HG02759 (cell line): ENCODE results near the gene KRTAP13-2.

Experiments used
- ATAC-seq: cut with Tn5 transposase; IDR thresholded peaks from one replicate; pipeline ENCODE4 v1.9.1; 2021; ENCODE audit warnings: mild to moderate bottlenecking, moderate library complexity; ENCODE audit not compliant: unreplicated experiment

KRTAP13-2 gene, protein sequence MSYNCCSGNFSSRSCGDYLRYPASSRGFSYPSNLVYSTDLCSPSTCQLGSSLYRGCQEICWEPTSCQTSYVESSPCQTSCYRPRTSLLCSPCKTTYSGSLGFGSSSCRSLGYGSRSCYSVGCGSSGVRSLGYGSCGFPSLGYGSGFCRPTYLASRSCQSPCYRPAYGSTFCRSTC

GRCh38 chr21:30372139-30372770 lies at the start of gene KRTAP13-2:
Gene KRTAP13-2, minus strand, starts transcription at chr21:30372271. Its CDS starts 58 bp downstream, at chr21:30372213.
- no peak for ATAC-seq

GRCh38 chr21:30415993-30416392 lies 43.9 kb upstream of the KRTAP13-2 start:
- no peak for ATAC-seq

GRCh38 chr21:30408782-30409494 lies 36.9 kb upstream of the KRTAP13-2 start:
- no peak for ATAC-seq

DNA sequence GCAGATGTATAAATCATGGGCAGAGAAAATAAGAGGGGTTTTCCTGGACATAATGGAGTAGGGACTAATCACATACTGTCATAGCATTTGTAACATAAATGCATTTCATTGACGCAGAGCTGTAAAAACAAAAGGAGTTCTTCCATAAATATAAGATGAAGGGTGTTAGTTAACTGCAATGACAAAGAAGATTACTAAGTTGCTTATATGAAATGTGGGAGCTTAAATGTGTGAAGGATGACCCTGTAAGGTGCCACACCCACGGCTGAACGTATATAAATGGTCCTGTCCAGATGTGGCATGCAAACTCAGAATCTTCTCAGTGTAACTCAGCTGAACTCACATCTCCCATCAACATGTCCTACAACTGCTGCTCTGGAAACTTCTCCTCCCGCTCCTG lies 23.7 kb upstream of the KRTAP13-2 start, which contains the start of gene KRTAP13-1:
KRTAP13-1 (plus strand) TSS at position 301 of the 400 bp plus-strand sequence; CDS start at position 357, 56 bp downstream.
- no peak for ATAC-seq

GRCh38 chr21:30391492-30392025 lies 19.5 kb upstream of the KRTAP13-2 start:
- no peak for ATAC-seq

DNA sequence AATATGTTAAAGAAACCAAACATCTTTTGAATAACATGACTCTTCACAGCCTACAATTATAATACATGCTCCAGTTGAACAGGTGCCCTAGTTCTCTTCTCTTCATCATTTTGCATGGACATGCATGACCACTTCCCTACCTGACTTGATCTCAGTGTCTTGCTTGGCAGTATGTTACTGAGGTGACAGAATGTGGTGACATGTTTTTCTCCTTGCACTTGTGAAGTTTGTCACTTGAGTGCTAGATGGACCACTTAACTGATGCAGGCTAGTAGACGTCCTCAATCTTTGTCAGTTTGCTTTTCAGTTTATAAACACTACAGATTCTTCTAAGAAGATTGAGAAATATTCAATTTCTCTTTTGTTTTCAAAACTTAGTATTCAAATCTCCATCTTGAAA lies 10.1 kb upstream of the KRTAP13-2 start:
- ATAC-seq: no peak

DNA sequence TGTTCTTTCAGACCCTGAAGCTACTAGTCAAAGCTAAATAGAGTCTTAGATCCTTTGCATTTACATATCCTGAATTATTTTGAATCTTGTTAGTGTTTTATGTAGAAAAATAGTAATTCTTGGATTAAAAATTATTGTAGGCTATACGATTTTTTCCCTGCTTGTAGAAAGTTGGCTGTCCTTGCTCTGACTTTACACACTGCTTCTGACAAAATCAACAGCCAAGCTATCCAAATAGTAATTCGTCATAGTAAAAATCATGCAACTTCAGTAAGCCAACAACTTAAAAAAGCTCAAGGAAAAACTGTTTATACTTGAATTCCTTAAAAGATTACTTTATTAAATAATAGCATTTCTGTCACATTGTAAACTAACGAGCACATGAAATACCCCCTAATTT lies 16.2 kb downstream of the KRTAP13-2 start:
- no peak for ATAC-seq

DNA sequence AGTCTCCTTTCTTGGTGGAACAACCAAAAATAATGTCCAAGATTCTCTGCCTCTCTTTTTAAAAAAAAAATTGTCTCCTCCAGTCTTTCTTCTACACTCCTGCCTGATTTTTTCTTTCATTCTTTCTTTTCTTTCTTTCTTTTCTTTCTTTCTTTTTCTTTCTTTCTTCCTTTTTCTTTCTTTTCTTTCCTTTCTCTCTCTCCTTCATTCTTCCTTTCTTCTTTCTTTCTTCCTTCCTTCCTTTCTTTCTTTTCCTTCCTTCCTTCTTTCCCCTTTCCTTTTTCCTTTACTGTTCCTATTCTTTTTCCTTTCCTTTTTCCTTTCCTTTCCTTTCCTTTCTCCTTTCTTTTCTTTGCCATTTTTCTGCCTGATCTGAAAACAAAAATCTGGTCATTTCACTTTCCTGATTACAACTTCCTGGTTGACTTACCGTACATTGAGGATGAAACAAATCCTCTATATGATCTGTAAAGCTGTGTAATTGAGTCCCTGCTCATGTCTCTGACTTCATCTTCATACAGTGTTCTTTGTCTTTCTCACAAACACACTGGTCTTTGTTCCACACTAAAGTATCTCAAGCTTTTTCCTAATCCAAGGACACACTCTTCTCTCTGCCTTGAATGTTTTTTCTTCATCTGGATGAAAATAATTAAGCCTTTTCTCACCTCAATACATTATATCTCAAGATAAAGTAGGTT lies 17.6 kb downstream of the KRTAP13-2 start:
- no peak for ATAC-seq

DNA sequence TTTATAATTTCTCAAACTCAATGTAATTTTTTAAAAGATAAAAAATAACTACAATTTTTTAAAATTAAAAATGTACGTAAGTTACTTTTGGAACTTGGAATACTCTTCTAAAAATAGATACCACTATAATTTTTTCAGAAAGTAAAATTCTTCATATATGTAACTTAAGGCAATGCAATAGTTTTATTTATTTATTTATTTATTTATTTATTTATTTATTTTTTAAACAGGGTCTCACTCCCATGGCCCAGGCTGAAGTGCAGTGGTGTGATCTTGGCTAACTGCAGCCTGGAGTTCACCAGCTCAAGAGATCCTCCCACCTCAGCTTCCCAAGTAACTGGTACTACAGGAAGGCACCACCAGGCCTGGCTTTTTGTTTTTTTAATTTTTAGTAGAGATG lies 20.5 kb downstream of the KRTAP13-2 start:
- no peak for ATAC-seq

DNA sequence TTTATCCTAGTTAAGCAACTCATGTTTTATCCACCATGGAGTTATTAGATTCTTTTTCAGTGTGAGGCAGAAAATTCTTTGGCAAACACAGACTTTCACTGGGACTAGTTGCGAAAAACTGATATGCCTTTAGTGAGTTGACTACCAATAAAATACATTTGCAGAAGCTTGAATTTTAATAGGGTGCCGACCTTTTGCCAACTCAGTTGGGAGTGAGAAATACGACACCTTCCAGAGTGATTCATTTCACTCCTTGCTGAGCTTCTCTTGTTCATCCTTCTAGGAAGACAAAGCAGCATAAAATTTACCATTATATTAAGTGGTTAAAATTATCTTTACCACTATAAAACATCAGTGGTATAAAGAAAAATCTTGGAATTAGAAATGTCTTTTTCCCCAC lies 22.5 kb downstream of the KRTAP13-2 start:
- no peak for ATAC-seq

- ATAC-seq: no peak
Measured at GRCh38 chr21:30348506-30348905, 23.6 kb downstream of the KRTAP13-2 start, which contains the start of gene KRTAP23-1. Gene KRTAP23-1, minus strand, starts transcription at chr21:30348606. Its CDS starts 0 bp downstream, at chr21:30348606.

DNA sequence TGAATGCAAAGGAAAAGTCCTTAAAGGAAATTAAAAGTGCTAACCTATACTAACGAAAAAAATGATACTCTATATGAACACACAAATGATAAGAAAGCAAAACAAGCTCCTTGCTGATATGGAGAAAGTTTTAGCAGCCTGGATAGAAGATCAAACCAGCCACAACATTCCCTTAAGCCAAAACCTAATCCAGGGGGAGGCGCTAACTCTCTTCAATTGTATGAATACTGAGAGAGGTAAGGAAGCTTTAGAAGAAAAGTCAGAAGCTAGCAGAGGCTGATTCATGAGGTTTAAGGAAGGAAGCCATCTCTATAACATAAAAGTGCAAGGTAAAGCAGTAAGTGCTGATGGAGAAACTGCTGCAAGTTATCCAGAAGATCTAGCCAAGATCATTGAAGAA lies 27.1 kb downstream of the KRTAP13-2 start:
- ATAC-seq: no peak

- ATAC-seq: no peak
Measured at GRCh38 chr21:30340714-30341573, 31.1 kb downstream of the KRTAP13-2 start.

- no peak for ATAC-seq
Measured at GRCh38 chr21:30338717-30339116, 33.4 kb downstream of the KRTAP13-2 start.

DNA sequence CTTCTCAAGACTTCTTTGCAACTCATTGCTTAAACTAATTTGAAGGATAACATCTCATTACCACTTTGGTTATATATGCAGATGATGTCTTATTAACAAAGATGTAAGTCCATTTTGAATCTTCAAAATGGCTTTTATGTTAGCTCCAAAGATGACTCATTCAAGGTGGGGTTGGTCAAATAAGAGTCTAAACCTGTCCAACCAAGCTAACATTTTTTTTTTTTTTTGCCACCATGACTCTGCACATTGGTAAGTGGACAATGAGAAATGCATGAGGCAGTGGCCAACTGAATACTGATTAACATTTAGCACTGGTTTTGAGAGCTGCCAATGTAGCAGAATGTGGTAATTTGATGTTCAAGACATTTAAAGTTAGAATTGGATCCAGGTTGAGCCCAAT lies 34.3 kb downstream of the KRTAP13-2 start:
- no peak for ATAC-seq

DNA sequence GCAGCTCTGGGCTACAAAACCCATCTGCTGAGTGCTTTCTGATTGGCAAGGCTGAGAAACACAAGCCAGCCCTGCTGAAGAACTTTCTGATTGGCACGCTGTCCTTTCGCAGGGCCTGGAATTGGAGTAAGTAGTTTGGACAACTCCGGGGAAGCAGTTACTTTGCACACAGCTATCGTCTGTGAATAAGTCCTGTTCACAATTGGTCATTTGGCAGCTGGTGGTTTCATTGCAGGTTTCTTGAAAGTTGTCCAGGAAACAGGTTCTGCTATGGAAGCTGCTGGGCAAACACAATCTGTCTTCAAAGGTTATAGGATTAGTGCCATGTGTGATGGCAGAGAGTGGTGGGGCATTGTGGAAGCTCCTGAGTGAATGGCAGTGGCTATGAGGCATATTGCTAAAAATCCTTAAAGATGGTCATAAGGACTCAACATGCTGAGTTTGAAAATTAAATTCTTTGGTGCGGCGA lies 34.8 kb downstream of the KRTAP13-2 start, which contains the start of gene KRTAP27-1:
KRTAP27-1 (minus strand) TSS at position 419 of the 469 bp plus-strand sequence; CDS start at position 393, 26 bp downstream.
- no peak for ATAC-seq

DNA sequence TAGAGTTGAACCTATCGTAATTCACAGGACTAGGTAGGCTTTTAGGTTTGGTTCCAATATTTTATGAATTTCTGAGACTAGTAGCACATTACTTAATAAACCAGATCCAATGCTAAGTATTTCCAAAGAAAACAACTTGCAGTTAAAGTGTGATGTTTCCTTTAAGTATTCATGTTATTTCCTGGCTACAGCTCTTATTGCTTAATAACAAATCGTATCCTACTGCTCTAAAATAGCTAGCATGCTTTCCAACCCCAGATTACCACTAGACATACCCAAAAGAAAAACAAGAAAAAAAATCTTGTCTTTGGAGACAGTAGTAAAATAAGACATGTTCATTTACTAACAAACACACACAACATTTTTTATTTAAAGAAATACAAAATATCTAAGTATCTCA lies 35.5 kb downstream of the KRTAP13-2 start:
- no peak for ATAC-seq

DNA sequence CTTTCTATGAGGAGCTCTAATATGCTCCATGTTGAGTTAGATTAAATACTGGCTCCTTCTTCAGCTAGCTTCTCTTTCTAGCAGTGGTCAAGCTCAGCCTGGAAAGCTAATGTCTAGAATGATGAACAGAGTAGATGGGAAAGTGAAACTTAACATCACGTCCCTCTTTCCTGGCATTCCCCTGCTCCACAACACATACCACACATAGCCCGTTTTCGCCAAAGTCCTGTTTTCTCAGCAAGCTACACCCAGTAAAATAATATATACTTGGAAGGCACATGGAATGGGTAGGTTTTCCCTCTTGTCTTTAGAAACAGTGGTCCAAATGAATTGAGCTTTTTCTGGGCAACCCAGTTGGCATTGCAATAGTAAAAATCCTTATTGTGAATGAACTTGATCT lies 38.3 kb downstream of the KRTAP13-2 start:
- ATAC-seq: no peak

DNA sequence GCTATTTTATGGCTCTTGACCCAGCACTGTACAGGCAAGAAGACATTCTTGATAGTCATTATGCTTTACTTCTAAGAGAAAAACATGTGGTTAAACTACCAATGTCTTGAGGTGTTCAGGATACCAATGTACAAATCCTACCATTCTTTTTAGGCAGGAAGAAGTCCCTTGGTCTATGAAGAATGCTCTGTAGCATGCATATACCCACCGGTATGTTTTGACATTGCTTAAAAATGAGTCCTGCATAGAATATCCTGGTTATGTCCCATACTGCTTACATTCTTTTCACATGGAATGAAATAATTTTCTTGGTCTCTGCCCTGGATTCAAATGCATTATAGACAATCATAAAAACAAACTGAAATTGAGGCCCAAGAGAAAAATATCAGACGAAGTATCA lies 39.4 kb downstream of the KRTAP13-2 start:
- ATAC-seq: no peak
